HG03196 (cell line): ENCODE results near the gene NPAT.
A peak's percentile ranks its signal among the peaks of the same experiment; 100 is the strongest.
"Not testable (repeated sequence)": the region's sequence is repeated elsewhere in the genome, so short reads cannot be mapped to it uniquely, and the experiment has no call there.

Experiments
- ATAC-seq: cut with Tn5 transposase; IDR thresholded peaks from one replicate; pipeline ENCODE4 v1.9.1; 2021; ENCODE audit not compliant: unreplicated experiment

Gene NPAT

DNA sequence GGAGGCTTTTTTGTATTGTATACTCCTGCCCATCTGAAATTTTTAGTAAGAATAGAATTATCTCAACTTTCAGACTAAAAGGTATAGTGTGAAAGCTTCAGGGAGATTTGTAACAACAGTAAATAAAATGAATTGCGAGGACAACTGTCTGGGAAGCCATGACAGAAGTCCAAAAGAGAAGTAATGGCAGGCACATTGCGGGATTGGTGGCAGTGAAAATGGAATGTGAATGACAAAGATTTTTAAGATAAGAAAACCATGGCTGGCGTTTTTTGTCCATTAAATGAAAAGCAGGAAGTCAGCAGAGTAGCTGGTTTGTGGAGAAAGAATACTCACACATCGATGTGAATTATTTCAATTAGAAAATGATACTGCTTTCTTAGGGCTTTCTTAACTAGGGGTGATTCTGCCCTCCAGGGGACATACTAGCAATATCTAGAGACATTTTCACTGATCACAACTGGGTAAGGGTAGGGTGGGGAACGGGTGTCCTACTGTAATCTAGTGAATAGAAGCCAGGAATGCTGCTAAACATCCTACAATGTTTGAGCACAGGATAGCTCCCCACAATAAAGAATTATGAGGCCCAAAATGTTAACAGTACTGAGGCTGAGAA lies 1.6 kb downstream of the NPAT start:
- ATAC-seq, result no peak

GRCh38 chr11:108218912-108219783 lies 3.3 kb downstream of the NPAT start:
- no peak for ATAC-seq

- no peak for ATAC-seq
These were observed 4.0 kb downstream of the NPAT start for GRCh38 chr11:108218455-108218854.

- ATAC-seq, result no peak
These were observed 5.5 kb downstream of the NPAT start for GRCh38 chr11:108216988-108217387.

DNA sequence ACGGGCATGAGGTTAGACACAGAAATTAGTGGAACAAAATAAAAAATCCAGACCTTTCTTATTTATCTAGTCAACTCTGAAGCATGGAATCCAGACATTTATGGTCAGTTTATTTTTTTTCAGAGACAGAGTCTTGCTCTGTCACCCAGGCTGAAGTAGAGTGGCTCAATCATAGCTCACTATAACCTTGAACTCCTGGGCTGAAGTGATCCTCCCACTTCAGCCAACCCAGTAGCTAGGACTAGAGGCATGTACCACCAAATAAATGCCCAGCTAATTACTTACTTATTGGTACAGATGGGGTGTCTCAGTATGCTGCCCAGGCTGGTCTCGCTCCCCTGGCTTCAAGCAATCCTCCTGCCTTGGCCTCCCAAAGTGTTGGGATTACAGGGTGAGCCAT lies 8.7 kb downstream of the NPAT start:
- no peak for ATAC-seq

GRCh38 chr11:108210441-108210840 lies 12.0 kb downstream of the NPAT start:
- ATAC-seq, result no peak

- ATAC-seq, result no peak
These were observed 14.8 kb downstream of the NPAT start for GRCh38 chr11:108207683-108208060.

- ATAC-seq, result no peak
These were observed 15.3 kb downstream of the NPAT start for GRCh38 chr11:108206969-108207682.

DNA sequence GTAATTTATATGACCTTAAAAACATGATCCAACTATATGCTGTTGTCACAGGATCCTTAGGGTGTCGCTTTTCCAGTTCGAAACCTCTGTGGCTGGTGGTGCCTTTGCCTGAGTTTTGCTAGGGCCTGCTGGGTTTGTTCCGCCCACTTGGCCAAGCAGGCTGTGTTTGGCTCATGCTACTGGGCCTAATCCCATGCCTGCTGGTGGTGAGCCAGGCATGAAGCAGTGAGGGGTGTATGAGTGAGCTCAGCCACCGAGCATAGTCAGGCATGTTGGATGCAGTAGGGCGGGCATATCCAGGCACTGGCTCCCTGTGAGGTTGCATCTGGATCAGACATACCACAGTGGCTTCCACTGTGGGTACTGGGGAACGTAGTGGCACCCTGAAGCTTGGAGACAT lies 16.3 kb downstream of the NPAT start:
- no peak for ATAC-seq

DNA sequence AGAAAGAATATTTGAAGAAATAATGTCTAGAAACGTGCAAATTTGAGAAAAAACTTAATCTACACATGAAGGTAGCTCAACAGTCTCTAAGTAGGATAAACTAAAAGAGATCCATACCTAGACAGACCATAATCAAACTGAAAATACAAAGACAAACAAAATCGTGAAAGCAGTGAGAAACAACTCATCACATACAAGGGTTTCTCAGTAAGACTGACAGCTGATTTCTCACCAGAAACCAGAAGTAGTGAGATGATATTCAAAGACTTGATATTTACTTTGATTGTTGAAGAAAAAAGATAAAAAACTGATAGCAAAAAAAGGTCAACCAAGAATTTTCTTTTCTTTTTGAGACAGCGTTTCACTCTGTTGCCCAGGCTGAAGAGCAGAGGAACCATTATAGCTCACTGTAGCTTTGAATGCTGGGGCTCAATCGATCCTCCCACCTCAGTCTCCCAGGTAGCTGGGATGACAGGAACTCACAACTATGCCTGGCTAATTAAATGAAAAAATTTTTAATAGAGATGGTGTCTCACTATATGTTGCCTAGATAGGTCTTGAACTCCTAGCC lies 17.4 kb downstream of the NPAT start:
- no peak for ATAC-seq

GRCh38 chr11:108204376-108204775 lies 18.1 kb downstream of the NPAT start:
- ATAC-seq, result no peak

- ATAC-seq, result no peak
These were observed 19.4 kb downstream of the NPAT start for GRCh38 chr11:108203075-108203474.

DNA sequence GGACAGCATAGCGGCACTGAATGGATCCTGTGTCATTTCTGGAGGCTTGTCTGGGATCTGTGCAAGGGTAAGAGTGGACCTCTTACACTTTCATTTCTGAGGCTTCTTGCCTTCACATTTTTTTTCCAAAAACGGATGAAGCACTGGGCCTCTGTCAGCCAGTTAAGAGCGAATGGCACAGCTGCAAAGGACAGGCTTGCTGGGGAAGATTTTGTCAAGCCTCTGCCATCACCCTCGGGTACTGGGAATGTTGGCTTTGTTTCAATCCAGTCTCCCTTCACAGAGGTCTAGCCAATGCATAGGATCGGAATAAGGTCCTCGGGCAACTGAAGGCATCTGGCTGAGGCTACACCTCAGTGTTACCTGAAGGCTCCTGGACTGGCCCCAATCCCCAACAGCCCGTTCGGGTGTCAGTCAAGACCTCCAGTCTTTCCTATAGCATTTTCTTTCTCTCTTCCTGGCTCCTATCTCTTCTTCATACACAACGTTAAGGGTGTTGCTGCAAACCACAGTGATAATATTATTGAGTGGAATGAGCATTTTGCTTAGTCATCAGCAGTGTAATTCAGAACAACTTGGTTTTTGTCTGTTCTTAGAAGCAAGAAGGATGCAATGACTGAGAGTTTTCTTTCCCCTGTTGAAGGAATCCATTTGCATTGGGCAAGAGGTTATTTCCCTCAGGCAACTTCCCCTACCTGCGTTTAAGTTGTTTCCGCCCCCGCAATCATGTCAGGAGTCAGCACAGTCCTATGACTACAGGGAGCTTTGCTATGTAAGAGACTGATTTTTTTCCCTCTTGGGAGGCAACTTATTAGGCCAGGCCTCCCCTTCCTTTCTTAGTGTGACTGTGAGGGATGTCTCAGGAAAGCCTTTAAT lies 22.8 kb downstream of the NPAT start:
- peak; percentile 71 for ATAC-seq

GRCh38 chr11:108198833-108199232 lies 23.6 kb downstream of the NPAT start:
- ATAC-seq, result no peak

DNA sequence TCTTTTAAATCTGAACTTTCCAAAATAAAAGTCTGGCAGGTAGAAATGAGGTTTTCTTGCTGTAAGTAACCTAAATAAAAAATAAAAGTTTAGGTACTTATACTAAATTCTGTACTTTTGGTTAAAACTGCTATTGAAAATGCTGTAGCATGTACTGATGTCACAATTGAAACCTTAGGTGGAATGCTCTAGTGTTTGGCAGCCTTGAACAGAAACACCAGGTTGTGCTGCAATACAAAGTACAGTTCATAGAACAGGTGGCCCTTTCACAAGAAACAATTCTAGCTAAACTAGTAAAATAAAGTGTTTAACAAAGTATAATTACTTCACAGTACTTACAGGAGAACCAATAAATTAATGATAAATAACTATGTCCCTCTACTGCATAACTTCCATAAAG lies 25.1 kb downstream of the NPAT start:
- no peak for ATAC-seq

- no peak for ATAC-seq
These were observed 25.5 kb downstream of the NPAT start for GRCh38 chr11:108196901-108197300.

DNA sequence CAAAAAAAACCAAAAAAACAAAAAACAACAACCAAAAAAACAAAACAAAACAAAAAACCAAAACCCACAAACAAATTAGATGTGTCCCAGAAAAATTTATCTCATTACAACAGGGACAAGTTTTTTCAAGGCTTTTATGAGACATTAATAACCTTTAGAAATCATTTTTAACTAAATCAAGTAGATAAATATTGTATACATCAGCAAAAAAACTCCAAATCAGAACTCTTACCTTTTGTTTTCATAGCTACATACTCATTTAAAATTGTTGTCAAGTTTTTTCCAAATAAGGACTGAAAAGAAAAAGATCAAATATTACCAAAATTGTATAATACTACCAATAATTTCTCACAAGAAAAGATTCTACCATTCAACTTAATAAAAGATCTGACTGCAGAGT lies 28.7 kb downstream of the NPAT start:
- no peak for ATAC-seq

DNA sequence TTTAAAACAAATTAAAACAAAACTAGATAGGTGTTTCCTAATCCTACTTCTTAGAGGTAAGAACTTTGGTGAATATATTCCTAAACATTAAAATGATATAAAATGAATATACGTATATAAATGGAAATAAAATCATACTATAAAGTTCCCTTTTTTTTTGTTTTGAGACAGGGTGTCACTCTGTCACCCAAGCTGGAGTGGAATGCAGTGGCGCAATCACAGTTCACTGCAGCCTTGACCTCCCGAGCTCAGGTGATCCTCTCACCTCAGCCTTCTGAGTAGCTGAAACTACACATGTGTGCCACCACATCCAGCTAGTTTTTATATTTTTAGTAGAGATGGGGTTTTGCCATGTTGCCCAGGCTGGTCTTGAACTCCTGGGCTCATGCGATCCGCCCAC lies 44.9 kb downstream of the NPAT start:
- ATAC-seq, result no peak

DNA sequence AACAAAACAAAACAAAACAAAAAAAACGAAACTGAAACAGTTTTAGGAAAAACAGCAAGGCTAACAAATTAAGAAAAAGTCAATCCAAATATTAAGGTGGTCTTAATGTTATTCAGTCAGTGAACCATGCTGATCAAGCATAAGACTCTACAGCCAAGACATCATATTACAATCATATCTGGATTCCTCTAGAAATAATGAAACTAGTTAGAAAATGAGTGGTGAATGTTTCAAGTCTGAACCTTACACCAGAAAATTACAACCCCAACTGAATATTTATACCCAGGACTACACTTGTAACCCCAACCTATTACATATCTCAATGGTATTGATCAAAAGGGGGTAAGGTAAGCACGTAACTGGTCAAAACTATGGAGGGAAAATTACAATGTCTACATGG lies 52.3 kb downstream of the NPAT start:
- ATAC-seq, result no peak

DNA sequence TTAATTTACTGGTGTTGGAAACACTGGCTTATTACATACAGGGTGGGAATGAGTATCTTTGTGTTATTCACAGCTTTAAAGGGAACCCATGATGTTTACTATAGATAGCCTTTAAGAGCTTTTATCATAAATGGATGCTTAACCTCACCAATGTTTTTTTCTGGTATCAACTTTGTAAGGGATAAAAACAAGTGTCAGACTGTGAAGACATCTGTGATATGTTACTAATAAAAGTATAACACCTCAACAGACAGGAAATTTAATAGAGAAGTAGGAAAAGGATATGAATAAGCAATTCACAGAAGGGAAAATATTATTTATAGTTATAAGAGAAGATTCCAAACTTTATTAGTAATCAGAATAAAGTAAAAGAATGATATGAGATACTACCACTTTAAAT lies 54.8 kb downstream of the NPAT start:
- ATAC-seq, result no peak

GRCh38 chr11:108162878-108163277 lies 59.6 kb downstream of the NPAT start:
- not testable (repeated sequence) for ATAC-seq
